Measurements from ENCODE around the gene IMPDH1.

DNA sequence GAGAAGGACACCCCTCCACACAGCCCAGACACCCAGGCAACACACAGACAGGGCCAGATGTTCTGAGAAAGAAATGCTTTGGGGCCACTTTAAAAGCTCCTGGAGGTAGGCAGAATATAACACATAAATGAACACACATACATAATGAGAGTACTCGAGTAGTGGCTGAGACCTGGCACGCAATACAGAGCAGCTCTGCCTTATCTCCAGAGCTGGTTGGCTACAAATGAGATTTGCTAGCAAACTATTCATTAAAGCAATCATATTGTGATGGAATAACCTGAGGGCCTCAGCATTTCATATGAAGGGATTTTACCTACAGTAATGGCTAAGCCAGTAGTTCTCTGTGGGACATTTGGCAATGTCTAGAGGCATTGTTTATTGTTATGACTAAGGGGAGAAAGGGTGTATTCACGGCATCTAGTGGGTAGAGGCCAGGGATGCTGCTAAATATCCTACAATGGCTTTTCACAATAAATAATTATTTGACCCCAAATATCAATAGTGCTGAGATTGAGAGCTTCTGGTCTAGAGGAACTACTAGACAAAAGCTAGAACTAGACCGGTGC lies 5.5 kb upstream of the IMPDH1 start:
- TF ChIP-seq TAF1 (conservative IDR thresholded peaks at IDR 0.05) (no peak), YY1 (IDR thresholded peaks at IDR 0.05) (no peak), HNF4G (IDR thresholded peaks at IDR 0.05) (no peak), RAD21 (IDR thresholded peaks at IDR 0.05) (no peak), RXRA (IDR thresholded peaks at IDR 0.05) (no peak), SP1 (IDR thresholded peaks at IDR 0.05) (no peak), FOXA1 (IDR thresholded peaks at IDR 0.05) (no peak), NR2F2 (IDR thresholded peaks at IDR 0.05) (no peak), HNF4A (conservative IDR thresholded peaks at IDR 0.05) (no peak)
- TF ChIP-seq, protein P1, sequence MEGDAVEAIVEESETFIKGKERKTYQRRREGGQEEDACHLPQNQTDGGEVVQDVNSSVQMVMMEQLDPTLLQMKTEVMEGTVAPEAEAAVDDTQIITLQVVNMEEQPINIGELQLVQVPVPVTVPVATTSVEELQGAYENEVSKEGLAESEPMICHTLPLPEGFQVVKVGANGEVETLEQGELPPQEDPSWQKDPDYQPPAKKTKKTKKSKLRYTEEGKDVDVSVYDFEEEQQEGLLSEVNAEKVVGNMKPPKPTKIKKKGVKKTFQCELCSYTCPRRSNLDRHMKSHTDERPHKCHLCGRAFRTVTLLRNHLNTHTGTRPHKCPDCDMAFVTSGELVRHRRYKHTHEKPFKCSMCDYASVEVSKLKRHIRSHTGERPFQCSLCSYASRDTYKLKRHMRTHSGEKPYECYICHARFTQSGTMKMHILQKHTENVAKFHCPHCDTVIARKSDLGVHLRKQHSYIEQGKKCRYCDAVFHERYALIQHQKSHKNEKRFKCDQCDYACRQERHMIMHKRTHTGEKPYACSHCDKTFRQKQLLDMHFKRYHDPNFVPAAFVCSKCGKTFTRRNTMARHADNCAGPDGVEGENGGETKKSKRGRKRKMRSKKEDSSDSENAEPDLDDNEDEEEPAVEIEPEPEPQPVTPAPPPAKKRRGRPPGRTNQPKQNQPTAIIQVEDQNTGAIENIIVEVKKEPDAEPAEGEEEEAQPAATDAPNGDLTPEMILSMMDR (IDR thresholded peaks at IDR 0.05; ENCODE audit: low read depth, low read length, missing input control) = no peak
- TF ChIP-seq, protein P2, sequence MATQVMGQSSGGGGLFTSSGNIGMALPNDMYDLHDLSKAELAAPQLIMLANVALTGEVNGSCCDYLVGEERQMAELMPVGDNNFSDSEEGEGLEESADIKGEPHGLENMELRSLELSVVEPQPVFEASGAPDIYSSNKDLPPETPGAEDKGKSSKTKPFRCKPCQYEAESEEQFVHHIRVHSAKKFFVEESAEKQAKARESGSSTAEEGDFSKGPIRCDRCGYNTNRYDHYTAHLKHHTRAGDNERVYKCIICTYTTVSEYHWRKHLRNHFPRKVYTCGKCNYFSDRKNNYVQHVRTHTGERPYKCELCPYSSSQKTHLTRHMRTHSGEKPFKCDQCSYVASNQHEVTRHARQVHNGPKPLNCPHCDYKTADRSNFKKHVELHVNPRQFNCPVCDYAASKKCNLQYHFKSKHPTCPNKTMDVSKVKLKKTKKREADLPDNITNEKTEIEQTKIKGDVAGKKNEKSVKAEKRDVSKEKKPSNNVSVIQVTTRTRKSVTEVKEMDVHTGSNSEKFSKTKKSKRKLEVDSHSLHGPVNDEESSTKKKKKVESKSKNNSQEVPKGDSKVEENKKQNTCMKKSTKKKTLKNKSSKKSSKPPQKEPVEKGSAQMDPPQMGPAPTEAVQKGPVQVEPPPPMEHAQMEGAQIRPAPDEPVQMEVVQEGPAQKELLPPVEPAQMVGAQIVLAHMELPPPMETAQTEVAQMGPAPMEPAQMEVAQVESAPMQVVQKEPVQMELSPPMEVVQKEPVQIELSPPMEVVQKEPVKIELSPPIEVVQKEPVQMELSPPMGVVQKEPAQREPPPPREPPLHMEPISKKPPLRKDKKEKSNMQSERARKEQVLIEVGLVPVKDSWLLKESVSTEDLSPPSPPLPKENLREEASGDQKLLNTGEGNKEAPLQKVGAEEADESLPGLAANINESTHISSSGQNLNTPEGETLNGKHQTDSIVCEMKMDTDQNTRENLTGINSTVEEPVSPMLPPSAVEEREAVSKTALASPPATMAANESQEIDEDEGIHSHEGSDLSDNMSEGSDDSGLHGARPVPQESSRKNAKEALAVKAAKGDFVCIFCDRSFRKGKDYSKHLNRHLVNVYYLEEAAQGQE (IDR thresholded peaks at IDR 0.05) = no peak
- TF ChIP-seq, protein P3, sequence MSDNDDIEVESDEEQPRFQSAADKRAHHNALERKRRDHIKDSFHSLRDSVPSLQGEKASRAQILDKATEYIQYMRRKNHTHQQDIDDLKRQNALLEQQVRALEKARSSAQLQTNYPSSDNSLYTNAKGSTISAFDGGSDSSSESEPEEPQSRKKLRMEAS (IDR thresholded peaks at IDR 0.05) = no peak
- TF ChIP-seq, protein P4, sequence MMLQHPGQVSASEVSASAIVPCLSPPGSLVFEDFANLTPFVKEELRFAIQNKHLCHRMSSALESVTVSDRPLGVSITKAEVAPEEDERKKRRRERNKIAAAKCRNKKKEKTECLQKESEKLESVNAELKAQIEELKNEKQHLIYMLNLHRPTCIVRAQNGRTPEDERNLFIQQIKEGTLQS (IDR thresholded peaks at IDR 0.05) = no peak
- TF ChIP-seq, protein P5, sequence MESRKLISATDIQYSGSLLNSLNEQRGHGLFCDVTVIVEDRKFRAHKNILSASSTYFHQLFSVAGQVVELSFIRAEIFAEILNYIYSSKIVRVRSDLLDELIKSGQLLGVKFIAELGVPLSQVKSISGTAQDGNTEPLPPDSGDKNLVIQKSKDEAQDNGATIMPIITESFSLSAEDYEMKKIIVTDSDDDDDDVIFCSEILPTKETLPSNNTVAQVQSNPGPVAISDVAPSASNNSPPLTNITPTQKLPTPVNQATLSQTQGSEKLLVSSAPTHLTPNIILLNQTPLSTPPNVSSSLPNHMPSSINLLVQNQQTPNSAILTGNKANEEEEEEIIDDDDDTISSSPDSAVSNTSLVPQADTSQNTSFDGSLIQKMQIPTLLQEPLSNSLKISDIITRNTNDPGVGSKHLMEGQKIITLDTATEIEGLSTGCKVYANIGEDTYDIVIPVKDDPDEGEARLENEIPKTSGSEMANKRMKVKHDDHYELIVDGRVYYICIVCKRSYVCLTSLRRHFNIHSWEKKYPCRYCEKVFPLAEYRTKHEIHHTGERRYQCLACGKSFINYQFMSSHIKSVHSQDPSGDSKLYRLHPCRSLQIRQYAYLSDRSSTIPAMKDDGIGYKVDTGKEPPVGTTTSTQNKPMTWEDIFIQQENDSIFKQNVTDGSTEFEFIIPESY (IDR thresholded peaks at IDR 0.05) = no peak
